ENCODE data around the gene SETDB2. TPM values are rescaled to one million over a fixed set of nuclear protein-coding genes. Genes with fewer than 3 reads are reported as not detected.

SETDB2 gene
- total and polyA plus RNA-seq, 2 of the 13 experiments (the other 11 are each of a cell fraction or from before 2014, with no cell fraction given) = 8.1 to 8.7 TPM

DNA sequence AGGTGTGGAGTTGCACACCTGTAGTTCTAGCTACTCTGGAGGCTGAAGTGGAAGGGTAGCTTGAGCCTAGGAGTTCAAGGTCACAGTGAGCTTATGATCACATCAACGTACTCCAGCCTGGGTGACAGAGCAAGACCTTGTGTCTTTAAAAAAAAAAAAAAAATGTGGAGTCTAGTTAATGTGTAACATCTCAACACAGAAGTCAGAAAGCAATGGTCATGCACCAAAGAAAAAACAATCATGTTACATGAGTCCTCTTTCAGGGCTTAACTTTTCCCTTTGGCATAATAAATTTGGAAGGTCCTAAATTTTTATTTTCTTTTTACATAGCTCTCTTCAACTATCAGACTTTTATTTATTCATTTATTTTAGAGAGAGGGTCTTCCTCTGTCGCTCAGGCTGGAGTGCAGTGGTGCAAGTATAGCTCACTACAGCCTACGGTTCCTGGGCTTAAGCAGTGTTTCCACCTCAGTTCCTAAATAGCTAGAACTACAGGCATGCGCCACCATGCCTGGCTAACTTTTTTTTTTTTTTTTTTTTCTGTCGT, 22.3 kb downstream of the SETDB2 start (continued):
- TF ChIP-seq, protein P1, sequence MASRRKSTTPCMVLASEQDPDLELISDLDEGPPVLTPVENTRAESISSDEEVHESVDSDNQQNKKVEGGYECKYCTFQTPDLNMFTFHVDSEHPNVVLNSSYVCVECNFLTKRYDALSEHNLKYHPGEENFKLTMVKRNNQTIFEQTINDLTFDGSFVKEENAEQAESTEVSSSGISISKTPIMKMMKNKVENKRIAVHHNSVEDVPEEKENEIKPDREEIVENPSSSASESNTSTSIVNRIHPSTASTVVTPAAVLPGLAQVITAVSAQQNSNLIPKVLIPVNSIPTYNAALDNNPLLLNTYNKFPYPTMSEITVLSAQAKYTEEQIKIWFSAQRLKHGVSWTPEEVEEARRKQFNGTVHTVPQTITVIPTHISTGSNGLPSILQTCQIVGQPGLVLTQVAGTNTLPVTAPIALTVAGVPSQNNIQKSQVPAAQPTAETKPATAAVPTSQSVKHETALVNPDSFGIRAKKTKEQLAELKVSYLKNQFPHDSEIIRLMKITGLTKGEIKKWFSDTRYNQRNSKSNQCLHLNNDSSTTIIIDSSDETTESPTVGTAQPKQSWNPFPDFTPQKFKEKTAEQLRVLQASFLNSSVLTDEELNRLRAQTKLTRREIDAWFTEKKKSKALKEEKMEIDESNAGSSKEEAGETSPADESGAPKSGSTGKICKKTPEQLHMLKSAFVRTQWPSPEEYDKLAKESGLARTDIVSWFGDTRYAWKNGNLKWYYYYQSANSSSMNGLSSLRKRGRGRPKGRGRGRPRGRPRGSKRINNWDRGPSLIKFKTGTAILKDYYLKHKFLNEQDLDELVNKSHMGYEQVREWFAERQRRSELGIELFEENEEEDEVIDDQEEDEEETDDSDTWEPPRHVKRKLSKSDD (CRISPR knock-in tag; IDR thresholded peaks at IDR 0.05; ENCODE audit: low read depth) = no peak
- TF ChIP-seq TCF12 (IDR thresholded peaks at IDR 0.05) (no peak), TCF12 (CRISPR knock-in tag; IDR thresholded peaks at IDR 0.05) (no peak), ZFY (CRISPR knock-in tag; IDR thresholded peaks at IDR 0.05) (no peak), ZFP36L2 (CRISPR knock-in tag; IDR thresholded peaks at IDR 0.05) (no peak), NAIF1 (CRISPR knock-in tag; IDR thresholded peaks at IDR 0.05; ENCODE audit: borderline replicate concordance) (no peak), CHD4 (IDR thresholded peaks at IDR 0.05; ENCODE audit: borderline replicate concordance, low read length) (no peak), MAZ (IDR thresholded peaks at IDR 0.05; ENCODE audit: borderline replicate concordance, low read depth, low read length) (no peak), MAZ (CRISPR knock-in tag; IDR thresholded peaks at IDR 0.05; ENCODE audit: low read depth) (no peak), PHF8 (CRISPR knock-in tag; IDR thresholded peaks at IDR 0.05) (no peak), YY1 (IDR thresholded peaks at IDR 0.05; ENCODE audit: insufficient read depth, insufficient replicate concordance, low read depth, low read length) (no peak), ELF4 (CRISPR knock-in tag; IDR thresholded peaks at IDR 0.05; ENCODE audit: borderline replicate concordance) (no peak), ZFAT (CRISPR knock-in tag; conservative IDR thresholded peaks at IDR 0.05) (no peak), KDM5A (IDR thresholded peaks at IDR 0.05; ENCODE audit: borderline replicate concordance, low read length) (no peak), ZNF614 (CRISPR knock-in tag; IDR thresholded peaks at IDR 0.05; ENCODE audit: borderline replicate concordance) (peak; percentile 23; the same call in 1 of the 2 replicates)
- TF ChIP-seq, protein P2, sequence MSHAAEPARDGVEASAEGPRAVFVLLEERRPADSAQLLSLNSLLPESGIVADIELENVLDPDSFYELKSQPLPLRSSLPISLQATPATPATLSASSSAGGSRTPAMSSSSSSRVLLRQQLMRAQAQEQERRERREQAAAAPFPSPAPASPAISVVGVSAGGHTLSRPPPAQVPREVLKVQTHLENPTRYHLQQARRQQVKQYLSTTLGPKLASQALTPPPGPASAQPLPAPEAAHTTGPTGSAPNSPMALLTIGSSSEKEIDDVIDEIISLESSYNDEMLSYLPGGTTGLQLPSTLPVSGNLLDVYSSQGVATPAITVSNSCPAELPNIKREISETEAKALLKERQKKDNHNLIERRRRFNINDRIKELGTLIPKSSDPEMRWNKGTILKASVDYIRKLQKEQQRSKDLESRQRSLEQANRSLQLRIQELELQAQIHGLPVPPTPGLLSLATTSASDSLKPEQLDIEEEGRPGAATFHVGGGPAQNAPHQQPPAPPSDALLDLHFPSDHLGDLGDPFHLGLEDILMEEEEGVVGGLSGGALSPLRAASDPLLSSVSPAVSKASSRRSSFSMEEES (CRISPR knock-in tag; IDR thresholded peaks at IDR 0.05) = no peak; the same call in 1 of the 2 replicates
- TF ChIP-seq, protein P3, sequence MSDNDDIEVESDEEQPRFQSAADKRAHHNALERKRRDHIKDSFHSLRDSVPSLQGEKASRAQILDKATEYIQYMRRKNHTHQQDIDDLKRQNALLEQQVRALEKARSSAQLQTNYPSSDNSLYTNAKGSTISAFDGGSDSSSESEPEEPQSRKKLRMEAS (IDR thresholded peaks at IDR 0.05) = no peak; the same call in 1 of the 2 replicates
- TF ChIP-seq, protein P4, sequence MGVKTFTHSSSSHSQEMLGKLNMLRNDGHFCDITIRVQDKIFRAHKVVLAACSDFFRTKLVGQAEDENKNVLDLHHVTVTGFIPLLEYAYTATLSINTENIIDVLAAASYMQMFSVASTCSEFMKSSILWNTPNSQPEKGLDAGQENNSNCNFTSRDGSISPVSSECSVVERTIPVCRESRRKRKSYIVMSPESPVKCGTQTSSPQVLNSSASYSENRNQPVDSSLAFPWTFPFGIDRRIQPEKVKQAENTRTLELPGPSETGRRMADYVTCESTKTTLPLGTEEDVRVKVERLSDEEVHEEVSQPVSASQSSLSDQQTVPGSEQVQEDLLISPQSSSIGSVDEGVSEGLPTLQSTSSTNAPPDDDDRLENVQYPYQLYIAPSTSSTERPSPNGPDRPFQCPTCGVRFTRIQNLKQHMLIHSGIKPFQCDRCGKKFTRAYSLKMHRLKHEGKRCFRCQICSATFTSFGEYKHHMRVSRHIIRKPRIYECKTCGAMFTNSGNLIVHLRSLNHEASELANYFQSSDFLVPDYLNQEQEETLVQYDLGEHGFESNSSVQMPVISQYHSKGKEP (CRISPR knock-in tag; IDR thresholded peaks at IDR 0.05) = no peak
- TF ChIP-seq, protein P5, sequence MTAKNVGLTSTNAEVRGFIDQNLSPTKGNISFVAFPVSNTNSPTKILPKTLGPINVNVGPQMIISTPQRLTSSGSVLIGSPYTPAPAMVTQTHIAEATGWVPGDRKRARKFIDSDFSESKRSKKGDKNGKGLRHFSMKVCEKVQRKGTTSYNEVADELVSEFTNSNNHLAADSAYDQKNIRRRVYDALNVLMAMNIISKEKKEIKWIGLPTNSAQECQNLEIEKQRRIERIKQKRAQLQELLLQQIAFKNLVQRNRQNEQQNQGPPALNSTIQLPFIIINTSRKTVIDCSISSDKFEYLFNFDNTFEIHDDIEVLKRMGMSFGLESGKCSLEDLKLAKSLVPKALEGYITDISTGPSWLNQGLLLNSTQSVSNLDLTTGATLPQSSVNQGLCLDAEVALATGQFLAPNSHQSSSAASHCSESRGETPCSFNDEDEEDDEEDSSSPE (CRISPR knock-in tag; IDR thresholded peaks at IDR 0.05) = no peak
- TF ChIP-seq, protein P6, sequence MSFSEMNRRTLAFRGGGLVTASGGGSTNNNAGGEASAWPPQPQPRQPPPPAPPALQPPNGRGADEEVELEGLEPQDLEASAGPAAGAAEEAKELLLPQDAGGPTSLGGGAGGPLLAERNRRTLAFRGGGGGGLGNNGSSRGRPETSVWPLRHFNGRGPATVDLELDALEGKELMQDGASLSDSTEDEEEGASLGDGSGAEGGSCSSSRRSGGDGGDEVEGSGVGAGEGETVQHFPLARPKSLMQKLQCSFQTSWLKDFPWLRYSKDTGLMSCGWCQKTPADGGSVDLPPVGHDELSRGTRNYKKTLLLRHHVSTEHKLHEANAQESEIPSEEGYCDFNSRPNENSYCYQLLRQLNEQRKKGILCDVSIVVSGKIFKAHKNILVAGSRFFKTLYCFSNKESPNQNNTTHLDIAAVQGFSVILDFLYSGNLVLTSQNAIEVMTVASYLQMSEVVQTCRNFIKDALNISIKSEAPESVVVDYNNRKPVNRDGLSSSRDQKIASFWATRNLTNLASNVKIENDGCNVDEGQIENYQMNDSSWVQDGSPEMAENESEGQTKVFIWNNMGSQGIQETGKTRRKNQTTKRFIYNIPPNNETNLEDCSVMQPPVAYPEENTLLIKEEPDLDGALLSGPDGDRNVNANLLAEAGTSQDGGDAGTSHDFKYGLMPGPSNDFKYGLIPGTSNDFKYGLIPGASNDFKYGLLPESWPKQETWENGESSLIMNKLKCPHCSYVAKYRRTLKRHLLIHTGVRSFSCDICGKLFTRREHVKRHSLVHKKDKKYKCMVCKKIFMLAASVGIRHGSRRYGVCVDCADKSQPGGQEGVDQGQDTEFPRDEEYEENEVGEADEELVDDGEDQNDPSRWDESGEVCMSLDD (CRISPR knock-in tag; IDR thresholded peaks at IDR 0.05; ENCODE audit: borderline replicate concordance) = no peak
